Kidney capillary endothelial cell (primary cell): ENCODE results near the gene SPAG17.

Experiments used
- DNase-seq: peaks from one replicate; pipeline ENCODE4 v3.0.0-alpha.2; 2018; ENCODE audit warnings: low spot score

Gene SPAG17

GRCh38 chr1:118185084-118185832, at the start of gene SPAG17:
TSS of gene SPAG17 (minus strand) at chr1:118185228. CDS start at chr1:118185157, 71 bp downstream.
- peak; percentile 1 for DNase-seq

DNA sequence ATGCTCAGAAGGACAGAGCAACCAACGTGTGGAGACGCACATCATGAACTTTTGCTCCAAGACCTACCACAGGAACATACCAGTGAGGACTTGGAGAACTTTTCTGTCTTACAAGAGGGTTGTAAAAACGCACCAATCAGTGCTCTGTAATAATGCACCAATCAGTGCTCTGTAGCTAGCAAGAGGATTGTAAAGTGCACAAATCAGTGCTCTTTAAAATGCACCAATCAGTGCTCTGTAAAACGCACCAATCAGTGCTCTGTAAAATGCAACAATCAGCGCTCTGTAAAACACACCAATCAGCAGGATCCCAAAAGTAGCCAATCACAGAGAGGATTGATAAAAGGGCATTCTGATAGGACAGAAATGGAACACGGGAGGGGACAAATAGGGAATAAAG, 40.4 kb upstream of the SPAG17 start:
- no peak for DNase-seq

DNA sequence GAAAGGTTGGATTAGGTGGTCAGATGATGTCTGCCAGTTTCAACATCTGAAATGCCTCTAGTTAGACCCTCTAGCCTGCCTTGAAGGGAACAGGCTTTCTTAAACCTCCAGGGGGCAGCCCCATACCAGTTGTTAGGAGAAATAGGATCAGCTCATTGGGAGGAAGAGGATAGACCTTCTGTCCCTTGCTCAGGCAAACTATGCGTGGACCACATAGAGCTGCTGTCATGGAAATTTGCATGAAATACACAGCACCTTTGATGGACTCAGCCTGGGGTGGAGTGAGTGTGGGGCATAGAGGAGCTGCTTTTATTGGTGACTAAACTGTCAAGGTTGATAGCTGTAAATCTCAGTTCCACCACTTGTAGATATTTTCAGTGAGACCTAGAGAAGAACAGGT, 38.4 kb upstream of the SPAG17 start:
- DNase-seq: peak; percentile 15

- no peak for DNase-seq
Observed at GRCh38 chr1:118219438-118219837, 34.4 kb upstream of the SPAG17 start.

DNA sequence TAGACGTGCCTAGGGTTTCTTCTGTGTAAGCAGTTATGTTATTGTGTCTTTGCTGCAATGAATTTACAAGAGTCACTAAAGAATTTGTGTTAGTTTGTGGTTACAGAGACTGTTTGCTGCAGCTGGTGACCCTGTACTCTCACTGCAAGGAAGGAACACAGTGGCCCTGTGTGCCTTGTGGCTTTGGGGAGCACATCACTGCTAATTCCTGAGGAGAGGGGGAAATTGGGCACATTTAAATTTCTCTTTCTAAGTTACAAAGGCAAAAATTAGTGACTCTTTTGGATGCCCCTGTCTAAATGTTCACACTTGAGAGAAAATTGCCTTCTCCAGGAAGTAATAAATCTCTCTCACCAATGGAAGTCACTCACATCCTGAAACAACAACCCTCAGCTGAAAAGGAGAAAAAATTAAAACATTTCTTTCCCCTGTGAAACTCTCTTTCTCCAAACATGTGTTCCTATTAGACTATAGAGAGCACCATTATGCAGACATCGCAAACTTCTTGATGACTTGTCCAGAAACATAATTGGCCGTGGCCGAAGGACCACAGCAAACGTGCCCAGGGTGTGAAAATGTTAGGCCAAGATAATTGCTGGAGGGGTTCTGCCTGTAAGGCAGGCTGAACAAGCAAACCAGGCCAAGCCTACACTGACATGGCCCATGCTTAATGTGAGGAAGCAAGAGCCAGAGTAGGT, 32.3 kb upstream of the SPAG17 start:
- no peak for DNase-seq

- DNase-seq: no peak
Observed at GRCh38 chr1:118214866-118215265, 29.8 kb upstream of the SPAG17 start.

GRCh38 chr1:118210723-118211110, 25.7 kb upstream of the SPAG17 start:
- no peak for DNase-seq

DNA sequence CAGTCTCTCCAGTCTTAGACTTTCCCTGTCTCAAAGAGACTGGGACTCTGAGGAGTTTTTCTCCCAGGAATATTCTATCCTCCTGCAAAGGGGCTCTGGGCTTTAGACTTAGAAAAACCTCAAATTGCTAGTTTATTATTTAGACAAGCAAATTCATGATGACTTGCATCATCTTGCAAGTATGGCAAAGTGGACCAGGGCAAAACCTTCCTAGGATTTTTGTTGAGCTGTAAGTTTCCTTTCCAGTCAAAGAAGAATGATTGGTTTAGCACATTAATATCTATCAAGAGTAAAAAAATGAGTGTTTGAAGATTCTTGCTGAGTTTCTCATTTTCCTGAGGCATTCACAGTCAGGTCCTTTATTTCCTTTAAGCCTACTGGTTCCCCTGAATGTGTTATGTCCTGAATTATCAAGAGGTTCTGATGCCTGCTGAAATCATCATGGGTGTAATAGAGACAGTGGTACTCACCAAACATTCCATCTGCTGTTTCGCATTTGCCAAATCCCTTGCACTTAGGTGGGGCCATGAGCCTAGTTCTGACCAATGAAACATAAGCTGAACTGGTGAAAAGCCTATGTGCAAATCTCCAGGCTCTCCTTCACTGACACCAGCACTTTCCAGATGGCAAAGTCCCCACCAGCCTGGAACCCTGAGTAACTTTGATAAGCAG, 25.2 kb upstream of the SPAG17 start:
- DNase-seq: no peak

- DNase-seq: no peak
Observed at GRCh38 chr1:118209648-118210047, 24.6 kb upstream of the SPAG17 start.

GRCh38 chr1:118206966-118207365, 21.9 kb upstream of the SPAG17 start:
- DNase-seq: no peak

DNA sequence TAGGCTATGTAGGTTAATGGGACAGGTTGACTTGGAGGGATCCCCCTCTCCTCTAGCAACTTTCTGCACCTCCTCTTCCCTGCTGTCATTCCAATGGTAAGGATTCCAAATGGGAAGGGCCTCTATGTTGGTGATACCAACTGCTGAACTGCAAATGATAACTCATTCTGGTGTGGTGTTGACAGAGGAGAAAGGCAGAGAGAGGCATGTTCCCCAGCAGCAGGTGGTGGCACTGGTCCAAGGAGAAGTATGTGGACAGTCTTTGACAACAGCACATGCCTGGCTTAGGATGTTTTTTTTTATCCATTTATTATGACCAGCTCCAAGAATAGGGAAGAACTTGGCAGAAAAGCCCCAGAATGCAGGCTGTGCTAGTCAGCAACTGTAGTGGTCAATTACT, 19.6 kb upstream of the SPAG17 start:
- DNase-seq: no peak

DNA sequence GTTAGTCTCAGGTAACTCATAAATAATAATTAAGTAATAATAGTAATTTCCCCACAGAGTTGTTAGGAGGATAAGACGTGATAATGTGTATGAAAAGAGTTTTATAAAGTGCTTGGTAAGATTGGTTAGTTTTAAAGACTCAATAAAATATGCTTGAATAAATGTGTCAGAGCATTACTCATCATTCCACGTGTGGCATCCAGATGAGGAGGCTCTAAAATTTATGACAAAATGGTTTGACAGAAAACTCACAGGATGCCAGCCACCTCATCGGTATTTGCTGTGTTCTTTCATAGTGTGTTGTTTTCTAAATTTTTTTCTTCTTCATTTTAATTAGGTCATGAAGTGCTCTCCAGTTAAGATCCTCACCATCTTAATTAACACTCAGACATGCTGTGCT, 19.1 kb upstream of the SPAG17 start:
- no peak for DNase-seq

GRCh38 chr1:118202076-118202608, 17.1 kb upstream of the SPAG17 start:
- DNase-seq: no peak

- DNase-seq: no peak
Observed at GRCh38 chr1:118201524-118201923, 16.5 kb upstream of the SPAG17 start.

GRCh38 chr1:118200836-118201235, 15.8 kb upstream of the SPAG17 start:
- no peak for DNase-seq

- no peak for DNase-seq
Observed at GRCh38 chr1:118190561-118190960, 5.5 kb upstream of the SPAG17 start.

DNA sequence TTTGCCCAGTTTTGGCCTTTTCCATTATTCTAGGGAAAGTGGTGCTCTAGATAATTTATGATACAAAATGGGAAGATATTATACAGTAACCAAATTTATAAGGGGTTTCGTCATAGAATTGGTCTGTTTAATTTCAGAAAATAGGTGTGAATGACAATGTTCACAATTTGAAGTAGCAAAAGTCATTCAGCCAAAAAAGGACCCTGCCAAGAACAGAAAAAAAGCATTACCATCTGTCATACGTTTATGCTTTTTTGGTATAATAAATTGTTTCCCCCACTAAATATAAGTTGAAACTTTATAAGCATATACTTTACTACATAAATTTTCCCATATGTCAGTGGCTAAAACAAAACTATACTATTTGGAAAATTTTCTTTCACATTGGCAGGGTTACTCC, 4.5 kb upstream of the SPAG17 start:
- DNase-seq: no peak

DNA sequence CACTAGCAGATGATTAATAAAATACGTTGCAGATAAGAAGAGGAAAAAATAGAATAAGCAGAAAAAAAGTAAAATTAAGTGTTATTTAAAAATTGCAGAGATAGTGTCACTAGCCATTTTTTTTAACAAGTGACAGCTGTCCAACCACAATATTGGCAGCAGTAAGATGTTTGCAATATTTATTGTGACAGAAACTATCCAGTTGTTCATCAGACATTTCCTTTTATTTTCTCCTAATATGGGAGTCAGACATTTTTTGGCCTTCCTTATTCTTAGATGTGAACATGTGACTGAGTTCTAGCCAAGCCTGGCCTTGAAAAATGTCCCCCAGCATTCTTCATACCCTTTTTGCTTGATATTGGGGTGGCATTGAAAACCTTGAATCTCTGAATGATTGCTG, 3.4 kb upstream of the SPAG17 start:
- DNase-seq: no peak

GRCh38 chr1:118186026-118186425, 998 bp upstream of the SPAG17 start:
- no peak for DNase-seq

- DNase-seq: no peak
Observed at GRCh38 chr1:118184739-118185083, 317 bp downstream of the SPAG17 start.

- DNase-seq: no peak
Observed at GRCh38 chr1:118183586-118183985, 1.4 kb downstream of the SPAG17 start.

- DNase-seq: no peak
Observed at GRCh38 chr1:118177998-118178397, 7.0 kb downstream of the SPAG17 start.

DNA sequence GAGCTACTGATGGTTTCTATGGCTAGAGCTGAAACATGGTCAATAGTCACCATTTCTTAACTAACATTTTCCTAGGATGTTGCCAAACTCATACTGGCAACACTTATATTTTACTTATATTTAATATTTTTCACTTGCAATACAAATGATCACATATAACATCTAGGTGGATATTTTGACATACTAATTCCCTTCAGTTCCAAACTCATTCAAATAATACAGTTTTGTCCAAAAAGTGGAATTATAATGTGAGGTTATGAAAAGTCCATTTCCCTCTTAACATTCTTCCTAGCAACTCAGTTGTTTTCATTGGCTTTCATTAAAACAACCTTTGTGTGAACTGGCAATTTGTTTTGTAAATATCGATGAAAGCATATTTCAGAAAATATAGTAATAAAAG, 16.0 kb downstream of the SPAG17 start:
- no peak for DNase-seq
